ENCODE data around the gene GLRX. TPM values are rescaled to one million over a fixed set of nuclear protein-coding genes. Genes with fewer than 3 reads are reported as not detected.
A peak's percentile ranks its signal among the peaks of the same experiment; 100 is the strongest.

The GLRX gene
- total and polyA plus RNA-seq, 2 of the 13 experiments (the other 11 are each of a cell fraction or from before 2014, with no cell fraction given), result 63.8 to 499 TPM

DNA sequence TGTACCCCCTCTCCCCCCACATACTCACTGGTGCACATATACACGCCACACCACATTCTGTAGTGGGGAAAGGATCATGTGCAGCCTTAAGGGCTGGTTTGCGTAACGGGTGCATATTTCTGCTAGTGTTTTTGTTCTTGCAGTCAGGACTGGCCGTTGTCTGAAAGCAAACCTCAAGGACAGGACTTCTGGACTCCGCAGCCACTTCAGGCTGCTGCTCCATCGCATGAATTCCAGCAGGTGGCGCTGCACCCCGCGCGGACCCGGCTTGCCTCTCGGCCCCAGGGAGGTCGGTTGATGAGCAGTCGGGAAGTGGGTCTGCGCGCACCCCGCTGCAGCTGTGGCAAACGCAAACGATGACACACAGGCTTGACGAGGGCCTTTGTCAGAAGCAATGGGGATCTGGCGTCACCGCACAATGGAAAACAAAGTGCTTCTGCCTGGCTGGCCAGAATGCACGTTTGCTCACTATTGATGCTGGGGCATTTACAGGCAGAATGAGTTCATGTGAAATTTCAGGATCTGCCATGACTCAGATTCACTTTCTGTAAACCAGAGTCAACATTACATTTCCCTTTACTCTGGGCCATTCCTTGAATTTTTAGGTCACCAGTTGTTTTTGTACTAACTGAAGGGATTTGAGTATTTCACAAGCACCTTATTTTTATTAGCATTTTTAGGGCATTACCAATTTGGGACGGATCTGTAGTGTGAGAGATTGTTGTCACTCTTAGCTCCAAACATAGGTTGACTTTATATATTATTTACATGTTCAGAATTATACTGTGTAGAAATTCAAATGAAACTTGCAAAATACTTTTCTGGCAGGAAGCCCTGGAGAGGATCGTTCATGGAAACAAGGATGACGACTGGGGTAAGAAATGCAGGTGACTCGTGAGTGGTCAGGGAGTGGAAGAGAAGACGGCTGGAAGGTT lies 36.4 kb upstream of the GLRX start (continued):
- peak; percentile 99 for TF ChIP-seq HOXA3 (CRISPR knock-in tag; IDR thresholded peaks at IDR 0.05)
- TF ChIP-seq ZNF607 (CRISPR knock-in tag; IDR thresholded peaks at IDR 0.05; ENCODE audit: borderline replicate concordance), result peak; percentile 87; the same call in 1 of the 2 replicates
- TF ChIP-seq ZNF496 (CRISPR knock-in tag; IDR thresholded peaks at IDR 0.05; ENCODE audit: insufficient replicate concordance), result no peak
- 0 out of 2 replicates have a peak, but pooled peaks have one; percentile 42 for TF ChIP-seq ZNF543 (CRISPR knock-in tag; IDR thresholded peaks at IDR 0.05)
- TF ChIP-seq CEBPG (CRISPR knock-in tag; IDR thresholded peaks at IDR 0.05), result peak; percentile 65
- no peak for TF ChIP-seq NFYC (CRISPR knock-in tag; IDR thresholded peaks at IDR 0.05)
- 0 out of 2 replicates have a peak, but pooled peaks have one; percentile 24 for TF ChIP-seq RBFOX2 (IDR thresholded peaks at IDR 0.05; ENCODE audit: low read depth, low read length)
- TF ChIP-seq, protein P1, sequence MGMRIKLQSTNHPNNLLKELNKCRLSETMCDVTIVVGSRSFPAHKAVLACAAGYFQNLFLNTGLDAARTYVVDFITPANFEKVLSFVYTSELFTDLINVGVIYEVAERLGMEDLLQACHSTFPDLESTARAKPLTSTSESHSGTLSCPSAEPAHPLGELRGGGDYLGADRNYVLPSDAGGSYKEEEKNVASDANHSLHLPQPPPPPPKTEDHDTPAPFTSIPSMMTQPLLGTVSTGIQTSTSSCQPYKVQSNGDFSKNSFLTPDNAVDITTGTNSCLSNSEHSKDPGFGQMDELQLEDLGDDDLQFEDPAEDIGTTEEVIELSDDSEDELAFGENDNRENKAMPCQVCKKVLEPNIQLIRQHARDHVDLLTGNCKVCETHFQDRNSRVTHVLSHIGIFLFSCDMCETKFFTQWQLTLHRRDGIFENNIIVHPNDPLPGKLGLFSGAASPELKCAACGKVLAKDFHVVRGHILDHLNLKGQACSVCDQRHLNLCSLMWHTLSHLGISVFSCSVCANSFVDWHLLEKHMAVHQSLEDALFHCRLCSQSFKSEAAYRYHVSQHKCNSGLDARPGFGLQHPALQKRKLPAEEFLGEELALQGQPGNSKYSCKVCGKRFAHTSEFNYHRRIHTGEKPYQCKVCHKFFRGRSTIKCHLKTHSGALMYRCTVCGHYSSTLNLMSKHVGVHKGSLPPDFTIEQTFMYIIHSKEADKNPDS (CRISPR knock-in tag; IDR thresholded peaks at IDR 0.05), result peak; percentile 65; the same call in 1 of the 2 replicates
- peak in 1 of 2 experiments; percentile 63; a peak in 1 of 4 replicates for TF ChIP-seq EP300 (IDR thresholded peaks at IDR 0.05; ENCODE audit: low read depth in 2 of 2, low read length in 2 of 2)
- TF ChIP-seq EP300 (CRISPR knock-in tag; IDR thresholded peaks at IDR 0.05; ENCODE audit: borderline replicate concordance), result peak; percentile 43; the same call in 1 of the 2 replicates
- peak; percentile 89 for TF ChIP-seq IRF2 (CRISPR knock-in tag; IDR thresholded peaks at IDR 0.05)
- TF ChIP-seq, protein P2, sequence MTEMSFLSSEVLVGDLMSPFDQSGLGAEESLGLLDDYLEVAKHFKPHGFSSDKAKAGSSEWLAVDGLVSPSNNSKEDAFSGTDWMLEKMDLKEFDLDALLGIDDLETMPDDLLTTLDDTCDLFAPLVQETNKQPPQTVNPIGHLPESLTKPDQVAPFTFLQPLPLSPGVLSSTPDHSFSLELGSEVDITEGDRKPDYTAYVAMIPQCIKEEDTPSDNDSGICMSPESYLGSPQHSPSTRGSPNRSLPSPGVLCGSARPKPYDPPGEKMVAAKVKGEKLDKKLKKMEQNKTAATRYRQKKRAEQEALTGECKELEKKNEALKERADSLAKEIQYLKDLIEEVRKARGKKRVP (CRISPR knock-in tag; IDR thresholded peaks at IDR 0.05), result peak in 1 of 2 experiments; percentile 86; a peak in 2 of 4 replicates
- peak; percentile 40; the same call in 1 of the 2 replicates for TF ChIP-seq ZNF652 (CRISPR knock-in tag; IDR thresholded peaks at IDR 0.05; ENCODE audit: borderline replicate concordance, low read depth)
- TF ChIP-seq ZSCAN31 (CRISPR knock-in tag; IDR thresholded peaks at IDR 0.05; ENCODE audit: low read depth), result peak; percentile 73; the same call in 1 of the 2 replicates
- TF ChIP-seq NCOA2 (CRISPR knock-in tag; IDR thresholded peaks at IDR 0.05), result peak; percentile 53; the same call in 1 of the 2 replicates
- peak; percentile 73 for TF ChIP-seq RXRB (CRISPR knock-in tag; IDR thresholded peaks at IDR 0.05; ENCODE audit: borderline replicate concordance)
- TF ChIP-seq HOXA5 (CRISPR knock-in tag; IDR thresholded peaks at IDR 0.05), result peak; percentile 56; the same call in 1 of the 2 replicates
- TF ChIP-seq PITX1 (CRISPR knock-in tag; IDR thresholded peaks at IDR 0.05), result peak; percentile 30; the same call in 1 of the 2 replicates
- TF ChIP-seq PHF8 (CRISPR knock-in tag; IDR thresholded peaks at IDR 0.05), result peak; percentile 52; the same call in 1 of the 2 replicates
- peak; percentile 41; the same call in 1 of the 2 replicates for TF ChIP-seq GZF1 (CRISPR knock-in tag; IDR thresholded peaks at IDR 0.05)
- TF ChIP-seq CCDC6 (CRISPR knock-in tag; IDR thresholded peaks at IDR 0.05), result peak; percentile 87
- TF ChIP-seq SIN3B (IDR thresholded peaks at IDR 0.05; ENCODE audit: low read length), result no peak
- 0 out of 2 replicates have a peak, but pooled peaks have one; percentile 31 for TF ChIP-seq MAF1 (CRISPR knock-in tag; IDR thresholded peaks at IDR 0.05; ENCODE audit: borderline replicate concordance)
- peak; percentile 88 for TF ChIP-seq PHF21A (CRISPR knock-in tag; IDR thresholded peaks at IDR 0.05)
- no peak for TF ChIP-seq ZNF274 (CRISPR knock-in tag; IDR thresholded peaks at IDR 0.05)
- no peak for TF ChIP-seq ELF4 (CRISPR knock-in tag; IDR thresholded peaks at IDR 0.05; ENCODE audit: borderline replicate concordance)
- peak; percentile 92; the same call in 1 of the 2 replicates for TF ChIP-seq NFKB2 (CRISPR knock-in tag; IDR thresholded peaks at IDR 0.05; ENCODE audit: borderline replicate concordance)

Data from HepG2 (cell line).